PC-9 (cell line): Measurements from ENCODE around the gene NARS2. TPM values are rescaled to one million over a fixed set of nuclear protein-coding genes. Genes with fewer than 3 reads are reported as not detected.

Source experiments
- BruUV-seq: library from RNA; stranded (reverse); fragments of 400-500 nt; replicated peaks from 2 replicates; lab custom pipeline; 2021; lab: Mats Ljungman, UMichigan
- CTCF ChIA-PET: fragments of 300-600 bp; sonication (Branson Sonifier 250); formaldehyde crosslinking; loops from one replicate; lab custom pipeline; 2022; ENCODE audit warnings: antibody characterized with exemption; lab: Charles Lee
- POLR2A ChIA-PET: fragments of 300-600 bp; sonication (Branson Sonifier 250); formaldehyde crosslinking; loops from one replicate; lab custom pipeline; 2022; ENCODE audit warnings: antibody characterized with exemption; ENCODE audit not compliant: unreplicated experiment; lab: Charles Lee
- DNase-seq, 2 experiments: peaks; one replicate each; pipeline versions ENCODE4 v3.0.0 to v3.0.0-alpha.2; 2015 to 2022; ENCODE audit warnings: mixed read lengths in 1 of 2
- H2AFZ ChIP-seq: fragments of 200-600 bp; sonication (generic); 2 replicates; pipeline ENCODE4 v1.8.1; 2017; ENCODE audit warnings: antibody characterized with exemption
- H3F3A ChIP-seq: fragments of 200-600 bp; sonication (generic); 2 replicates; pipeline ENCODE4 v1.8.1; 2017; ENCODE audit warnings: antibody characterized with exemption, mild to moderate bottlenecking, low read depth; ENCODE audit not compliant: insufficient read depth
- H3K27ac ChIP-seq: fragments of 200-600 bp; sonication (generic); 2 replicates; pipeline ENCODE4 v1.6.1; 2016; ENCODE audit warnings: mixed run types
- H3K27me3 ChIP-seq: fragments of 200-600 bp; sonication (generic); 2 replicates; pipeline ENCODE4 v1.6.1; 2016; ENCODE audit warnings: low read depth, mixed run types; ENCODE audit not compliant: insufficient read depth
- H3K36me3 ChIP-seq: fragments of 200-600 bp; sonication (generic); 2 replicates; pipeline ENCODE4 v1.6.1; 2016; ENCODE audit warnings: low read depth, mixed run types
- H3K4me1 ChIP-seq: fragments of 200-600 bp; sonication (generic); replicated peaks from 2 replicates; pipeline ENCODE4 v1.6.1; 2016; ENCODE audit warnings: mixed run types; ENCODE audit not compliant: insufficient read depth
- H3K4me2 ChIP-seq: fragments of 200-600 bp; sonication (generic); 2 replicates; pipeline ENCODE4 v1.6.1; 2017; ENCODE audit warnings: mixed run types
- H3K4me3 ChIP-seq: fragments of 200-600 bp; sonication (generic); 2 replicates; pipeline ENCODE4 v1.6.1; 2016; ENCODE audit warnings: mixed run types
- H3K79me2 ChIP-seq: fragments of 200-600 bp; sonication (generic); 2 replicates; pipeline ENCODE4 v1.6.1; 2017; ENCODE audit warnings: low read depth, mixed run types
- H3K9me2 ChIP-seq: fragments of 200-600 bp; sonication (generic); 2 replicates; pipeline ENCODE4 v1.8.1; 2017; ENCODE audit warnings: mild to moderate bottlenecking; ENCODE audit not compliant: insufficient read depth
- H3K9me3 ChIP-seq: fragments of 200-600 bp; sonication (generic); 2 replicates; pipeline ENCODE4 v1.8.1; 2016; ENCODE audit warnings: low read depth; ENCODE audit not compliant: insufficient read depth
- H4K20me1 ChIP-seq: fragments of 200-600 bp; sonication (generic); 2 replicates; pipeline ENCODE4 v1.8.1; 2017; ENCODE audit not compliant: insufficient read depth
- CTCF ChIP-seq: fragments of 200-600 bp; sonication (generic); conservative IDR thresholded peaks from 2 replicates; pipeline ENCODE4 v1.6.1; 2017; ENCODE audit warnings: mixed run types, antibody characterized with exemption, mild to moderate bottlenecking, moderate library complexity
- EZH2 ChIP-seq: fragments of 200-600 bp; sonication (generic); IDR thresholded peaks from 2 replicates; pipeline ENCODE4 v1.8.0; 2017; ENCODE audit warnings: antibody characterized with exemption, low read depth
- intact Hi-C: fragments of 100-400 bp; cut with micrococcal nuclease; formaldehyde crosslinking; loops from one replicate; pipeline ENCODE4 v1.10.0; 2022; ENCODE audit not compliant: unreplicated experiment
- total RNA-seq: library from RNA; stranded (reverse); gene quantifications from 2 replicates; pipeline ENCODE4 v1.2.3, GENCODE V29; 2021

NARS2 gene
- total RNA-seq, 1 experiment from 2014 or later = 22.4 TPM

GRCh38 chr11:78535920-78536319, 38.7 kb downstream of the NARS2 start:
- no TSS peak for BruUV-seq
- ChIA-PET POLR2A (interaction anchor here (0.5 kb wide), 1 partner anchor 271 kb away, joined by 3 read pairs; no protein-coding TSS in a partner anchor), CTCF (no interaction called here)
- Histone ChIP-seq H3K9me2 (0 out of 2 replicates have a peak, but pooled peaks cover 3% of the 10 kb centered on the region), H3K27me3 (no peaks in the 10 kb centered on the region), H3K79me2 (no peaks in the 10 kb centered on the region), H3K36me3 (no peaks in the 10 kb centered on the region; the same call in 1 of the 2 replicates), H3K27ac (no peak overlapping the region), H3K9me3 (no peaks in the 10 kb centered on the region), H3K4me1 (no peaks in the 10 kb centered on the region), H2AFZ (no peak overlapping the region), H3F3A (no peaks in the 10 kb centered on the region), H3K4me2 (no peak overlapping the region), H3K4me3 (no peak overlapping the region), H4K20me1 (peaks cover 9% of the 10 kb centered on the region)
- DNase-seq = no peak
- no peak for TF ChIP-seq CTCF
- no peak for TF ChIP-seq EZH2
- intact Hi-C loops = no loop called here

- H3K36me3 ChIP-seq = no peaks in the 10 kb centered on the region; the same call in 1 of the 2 replicates
- H3K9me3 ChIP-seq = no peaks in the 10 kb centered on the region
- peaks cover 9% of the 10 kb centered on the region for H4K20me1 ChIP-seq
- no peak overlapping the region for H3K4me2 ChIP-seq
- H2AFZ ChIP-seq = no peak overlapping the region
- no peaks in the 10 kb centered on the region for H3F3A ChIP-seq
- H3K27me3 ChIP-seq = no peaks in the 10 kb centered on the region
- no peaks in the 10 kb centered on the region for H3K79me2 ChIP-seq
- POLR2A ChIA-PET = no interaction called here
- TF ChIP-seq EZH2 (no peak), CTCF (no peak)
- intact Hi-C loops = no loop called here
- CTCF ChIA-PET = no interaction called here
- no peaks in the 10 kb centered on the region for H3K4me1 ChIP-seq
- 0 out of 2 replicates have a peak, but pooled peaks cover 3% of the 10 kb centered on the region for H3K9me2 ChIP-seq
- no peak overlapping the region for H3K27ac ChIP-seq
- no peak for DNase-seq
- H3K4me3 ChIP-seq = no peak overlapping the region
- BruUV-seq = no TSS peak
Measured at GRCh38 chr11:78535027-78535426, 39.6 kb downstream of the NARS2 start.

DNA sequence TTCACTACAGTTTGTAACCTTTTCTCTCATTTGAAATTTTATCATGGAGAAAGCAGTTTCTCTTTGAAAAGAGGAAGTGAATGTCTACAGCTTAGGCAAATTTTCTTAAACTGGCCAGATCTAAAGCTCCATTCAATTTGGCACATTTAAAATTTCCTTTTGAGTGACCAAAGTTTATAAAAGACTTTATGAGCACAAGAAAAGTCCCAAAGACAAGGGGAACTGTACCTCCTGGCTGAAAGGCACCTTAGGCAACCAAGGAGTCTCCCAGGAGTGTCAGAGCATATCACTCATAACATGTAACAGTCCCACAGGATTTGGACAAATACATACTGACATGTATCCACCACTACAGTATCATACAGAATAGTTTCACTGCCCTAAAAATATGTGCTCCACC, 41.3 kb downstream of the NARS2 start:
- CTCF ChIA-PET = no interaction called here
- DNase-seq = no peak
- no TSS peak for BruUV-seq

More for the DNA sequence above, 41.3 kb downstream of the NARS2 start:
- Histone ChIP-seq H3K4me3 (no peak overlapping the region), H3K36me3 (no peaks in the 10 kb centered on the region; the same call in 1 of the 2 replicates), H3K4me2 (no peak overlapping the region), H3K79me2 (no peaks in the 10 kb centered on the region), H3K4me1 (no peaks in the 10 kb centered on the region), H3K9me3 (no peaks in the 10 kb centered on the region), H3K9me2 (0 out of 2 replicates have a peak, but pooled peaks cover 3% of the 10 kb centered on the region), H3K27me3 (no peaks in the 10 kb centered on the region), H3K27ac (no peak overlapping the region), H4K20me1 (peaks cover 9% of the 10 kb centered on the region), H2AFZ (no peak overlapping the region), H3F3A (no peaks in the 10 kb centered on the region)
- intact Hi-C loops = no loop called here
- TF ChIP-seq CTCF (no peak), EZH2 (no peak)
- POLR2A ChIA-PET = no interaction called here
